ENCODE results near the gene MBD5.

MBD5 gene

DNA sequence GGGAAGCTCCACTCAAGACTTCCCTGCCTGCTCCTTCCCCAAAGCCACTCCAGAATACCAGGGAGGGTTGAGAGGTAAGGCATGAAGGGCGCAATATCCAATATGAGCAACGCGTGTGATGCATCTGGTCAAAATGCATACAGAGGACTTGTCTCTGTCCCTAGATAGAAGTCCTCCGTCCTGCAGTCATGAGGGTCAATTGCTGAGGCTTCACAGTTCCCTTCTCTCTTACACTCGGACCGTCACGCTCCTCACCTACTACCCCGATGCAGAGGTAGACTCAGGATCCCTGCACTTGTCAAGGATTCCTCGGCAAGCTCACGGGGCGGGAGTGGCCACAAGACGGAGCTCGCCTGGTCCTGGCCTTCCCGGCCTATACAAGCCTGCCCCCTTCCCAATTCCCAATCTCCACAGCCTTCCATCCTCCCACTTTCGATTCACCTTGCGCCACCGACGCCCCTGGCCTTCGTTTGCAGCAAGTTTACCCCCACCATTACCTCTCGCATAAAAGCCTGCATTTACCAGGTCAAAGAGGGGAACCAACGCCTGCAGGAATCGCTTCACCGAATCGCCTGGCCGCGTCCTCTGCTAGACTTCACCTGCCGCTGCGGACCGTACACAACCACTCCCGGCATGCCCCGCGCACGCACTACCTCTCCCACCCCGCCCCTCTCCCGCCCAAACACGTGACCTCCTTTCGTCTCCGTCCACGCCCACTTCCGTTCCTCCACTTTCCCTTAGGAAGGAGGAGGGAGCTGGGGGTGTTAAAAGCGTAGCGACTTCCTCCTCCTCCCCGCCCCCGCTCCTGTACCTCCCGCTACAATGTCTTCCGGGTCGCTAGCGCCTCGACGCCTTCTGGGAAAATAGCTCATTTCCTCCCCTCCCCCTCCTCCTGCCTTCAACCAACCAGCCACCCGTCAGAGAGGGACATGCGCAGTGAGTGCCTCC, 506 bp upstream of the MBD5 start, which contains the start of gene ORC4:
Gene ORC4, minus strand, starts transcription at position 627 of the 948 bp plus-strand sequence. CDS start 44,779 bp downstream, outside the sequence.
- TF ChIP-seq, protein P1, sequence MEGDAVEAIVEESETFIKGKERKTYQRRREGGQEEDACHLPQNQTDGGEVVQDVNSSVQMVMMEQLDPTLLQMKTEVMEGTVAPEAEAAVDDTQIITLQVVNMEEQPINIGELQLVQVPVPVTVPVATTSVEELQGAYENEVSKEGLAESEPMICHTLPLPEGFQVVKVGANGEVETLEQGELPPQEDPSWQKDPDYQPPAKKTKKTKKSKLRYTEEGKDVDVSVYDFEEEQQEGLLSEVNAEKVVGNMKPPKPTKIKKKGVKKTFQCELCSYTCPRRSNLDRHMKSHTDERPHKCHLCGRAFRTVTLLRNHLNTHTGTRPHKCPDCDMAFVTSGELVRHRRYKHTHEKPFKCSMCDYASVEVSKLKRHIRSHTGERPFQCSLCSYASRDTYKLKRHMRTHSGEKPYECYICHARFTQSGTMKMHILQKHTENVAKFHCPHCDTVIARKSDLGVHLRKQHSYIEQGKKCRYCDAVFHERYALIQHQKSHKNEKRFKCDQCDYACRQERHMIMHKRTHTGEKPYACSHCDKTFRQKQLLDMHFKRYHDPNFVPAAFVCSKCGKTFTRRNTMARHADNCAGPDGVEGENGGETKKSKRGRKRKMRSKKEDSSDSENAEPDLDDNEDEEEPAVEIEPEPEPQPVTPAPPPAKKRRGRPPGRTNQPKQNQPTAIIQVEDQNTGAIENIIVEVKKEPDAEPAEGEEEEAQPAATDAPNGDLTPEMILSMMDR (IDR thresholded peaks at IDR 0.05): peak in 1 of 2 experiments; percentile 24
- H3K36me3 ChIP-seq: no peaks in the 10 kb centered on the region
- peak; percentile 98 to 100 for DNase-seq
- peaks cover 0 to 43% (median 17%) of the 10 kb centered on the region in 4 donors for H3K4me1 ChIP-seq
- peak within 1 kb of the TSS; percentile 92 to 96 for H3K27ac ChIP-seq
- no peaks in the 10 kb centered on the region for H3K9me3 ChIP-seq
- intact Hi-C loops (cut with DNase I; ENCODE audit: low total_unique reads): loop anchor here (5.0 kb wide), 1 partner anchor 178 kb away; no protein-coding TSS in a partner anchor
- peak within 1 kb of the TSS; percentile 68 to 81 for H3K4me3 ChIP-seq
- no peaks in the 10 kb centered on the region for H3K27me3 ChIP-seq

DNA sequence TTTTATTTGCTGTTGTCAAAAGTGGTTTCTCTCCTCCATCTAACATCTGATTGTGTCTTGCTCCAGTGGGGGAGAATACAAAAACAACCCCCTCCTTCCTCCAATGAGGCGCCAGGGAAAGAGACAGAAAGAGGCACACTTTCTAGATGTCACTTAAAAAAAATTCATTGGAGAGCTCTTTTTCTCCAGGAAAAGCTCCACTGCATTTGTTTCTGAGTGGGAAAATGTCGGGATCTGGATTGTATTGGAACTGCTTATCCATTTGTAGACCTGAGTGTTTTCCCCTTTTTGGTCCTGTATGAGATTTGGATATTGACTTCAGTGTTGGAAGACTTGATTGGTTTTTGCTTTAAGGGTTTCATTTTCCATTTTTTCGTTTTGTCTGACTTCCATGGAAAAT, 995 bp downstream of the MBD5 start:
- intact Hi-C loops (cut with DNase I; ENCODE audit: low total_unique reads): loop anchor here (5.0 kb wide), 1 partner anchor 180 kb away; no protein-coding TSS in a partner anchor
- Histone ChIP-seq H3K9me3 (no peaks in the 10 kb centered on the region), H3K4me1 (peaks cover 0 to 43% (median 17%) of the 10 kb centered on the region in 4 donors), H3K27ac (peak overlapping the region; percentile 92 to 96), H3K36me3 (no peaks in the 10 kb centered on the region), H3K27me3 (no peaks in the 10 kb centered on the region), H3K4me3 (peak overlapping the region; percentile 68 to 81)
- TF ChIP-seq, protein P1 (IDR thresholded peaks at IDR 0.05): no peak
- DNase-seq: no peak

DNA sequence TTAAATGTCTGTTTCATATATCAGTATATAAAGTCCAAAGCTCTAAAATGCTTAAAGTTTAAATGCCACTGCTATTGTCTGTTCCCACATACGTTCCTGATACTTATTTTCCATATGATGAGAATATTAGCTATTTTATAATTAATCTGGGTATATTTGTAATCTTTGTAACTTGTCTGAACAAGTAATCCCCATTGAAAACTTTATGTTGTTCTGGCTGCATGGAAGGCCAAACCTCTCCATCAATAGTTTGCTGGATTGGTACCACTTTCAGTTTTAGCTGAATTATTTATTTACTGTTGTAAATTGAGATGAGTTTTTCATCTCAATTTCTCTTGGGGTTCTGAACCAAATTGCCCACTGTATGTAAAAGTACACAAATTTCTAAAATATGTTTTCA, 1.5 kb downstream of the MBD5 start:
- Histone ChIP-seq H3K27me3 (no peaks in the 10 kb centered on the region), H3K4me1 (peaks cover 0 to 43% (median 17%) of the 10 kb centered on the region in 4 donors), H3K36me3 (no peaks in the 10 kb centered on the region), H3K27ac (peak overlapping the region; percentile 92 to 96), H3K9me3 (no peaks in the 10 kb centered on the region), H3K4me3 (peak overlapping the region; percentile 68 to 81)
- no peak for DNase-seq
- intact Hi-C loops (cut with DNase I; ENCODE audit: low total_unique reads): loop anchor here (5.0 kb wide), 1 partner anchor 180 kb away; no protein-coding TSS in a partner anchor
- TF ChIP-seq, protein P1 (IDR thresholded peaks at IDR 0.05): no peak

DNA sequence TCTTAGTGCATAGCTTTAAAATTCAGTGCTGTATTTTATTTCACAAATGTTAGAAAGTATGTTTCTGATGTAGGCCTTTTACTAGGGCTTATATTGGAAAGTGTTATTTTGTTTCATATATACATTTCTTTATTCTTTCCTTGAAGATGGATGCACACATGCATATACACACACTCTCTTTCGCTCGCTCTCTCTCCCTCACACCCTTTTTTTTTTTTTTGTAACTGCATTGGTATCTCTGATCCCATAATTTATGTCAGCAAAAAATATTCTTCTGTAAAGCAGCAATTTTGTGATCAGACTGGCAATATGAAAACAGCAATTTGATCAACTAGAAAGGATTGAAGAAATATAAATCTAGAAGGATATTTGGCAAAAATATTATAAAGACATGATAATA, 2.0 kb downstream of the MBD5 start:
- Histone ChIP-seq H3K27me3 (no peaks in the 10 kb centered on the region), H3K36me3 (no peaks in the 10 kb centered on the region), H3K4me1 (peaks cover 0 to 43% (median 17%) of the 10 kb centered on the region in 4 donors), H3K27ac (no peak overlapping the region), H3K4me3 (no peak overlapping the region), H3K9me3 (no peaks in the 10 kb centered on the region)
- DNase-seq: no peak
- TF ChIP-seq, protein P1 (IDR thresholded peaks at IDR 0.05): no peak
- intact Hi-C loops (cut with DNase I; ENCODE audit: low total_unique reads): loop anchor here (5.0 kb wide), 1 partner anchor 181 kb away; no protein-coding TSS in a partner anchor

DNA sequence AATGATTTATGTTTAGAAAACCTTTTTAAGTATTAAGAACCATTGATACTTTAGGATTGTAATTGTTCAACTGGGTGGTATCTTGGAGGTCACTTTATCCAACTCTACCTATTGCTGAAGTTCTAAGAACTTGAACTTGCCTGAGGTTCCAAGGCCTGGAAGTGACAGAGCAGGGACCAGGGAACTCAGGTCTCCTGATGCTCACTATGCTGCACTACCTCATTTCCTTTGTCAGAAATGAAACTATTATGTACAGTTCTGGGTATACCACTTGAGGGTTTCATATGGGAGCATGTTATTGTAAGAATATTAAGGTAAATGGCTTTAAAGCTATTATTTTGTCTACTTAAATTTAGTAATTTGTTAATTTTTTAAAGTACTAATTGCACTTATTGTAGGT, 3.0 kb downstream of the MBD5 start:
- Histone ChIP-seq H3K4me3 (no peak overlapping the region), H3K27me3 (no peaks in the 10 kb centered on the region), H3K27ac (no peak overlapping the region), H3K4me1 (peaks cover 0 to 40% (median 13%) of the 10 kb centered on the region in 4 donors), H3K9me3 (no peaks in the 10 kb centered on the region), H3K36me3 (no peaks in the 10 kb centered on the region)
- intact Hi-C loops (cut with DNase I; ENCODE audit: low total_unique reads): loop anchor here (5.0 kb wide), 1 partner anchor 182 kb away; no protein-coding TSS in a partner anchor
- no peak for DNase-seq
- TF ChIP-seq, protein P1 (IDR thresholded peaks at IDR 0.05): no peak

Measured in tibial artery (tissue), 4 donors.